Stimulated activated naive CD8-positive, alpha-beta T cell treated with anti-CD3 and anti-CD28 coated beads, Interleukin-15, Interleukin-2, amounts not matched to agents 100 ng/mL and 50 ng/mL, for 24 hours (primary cell): ENCODE data around the gene NETO2.

Experiments
- H3K27ac Mint-ChIP-seq: one replicate; pipeline ENCODE4 v1.8.0; 2021; ENCODE audit warnings: mild to moderate bottlenecking, mixed read lengths
- H3K27me3 Mint-ChIP-seq: one replicate; pipeline ENCODE4 v1.8.0; 2021; ENCODE audit warnings: mixed read lengths
- H3K36me3 Mint-ChIP-seq: one replicate; pipeline ENCODE4 v1.8.0; 2021; ENCODE audit warnings: low read depth, mixed read lengths
- H3K4me1 Mint-ChIP-seq: one replicate; pipeline ENCODE4 v1.8.0; 2021; ENCODE audit warnings: low read depth, mixed read lengths
- H3K4me3 Mint-ChIP-seq: one replicate; pipeline ENCODE4 v1.8.0; 2021; ENCODE audit warnings: mild to moderate bottlenecking, mixed read lengths
- H3K9me3 Mint-ChIP-seq: one replicate; pipeline ENCODE4 v1.8.0; 2021; ENCODE audit warnings: mixed read lengths

NETO2 gene

DNA sequence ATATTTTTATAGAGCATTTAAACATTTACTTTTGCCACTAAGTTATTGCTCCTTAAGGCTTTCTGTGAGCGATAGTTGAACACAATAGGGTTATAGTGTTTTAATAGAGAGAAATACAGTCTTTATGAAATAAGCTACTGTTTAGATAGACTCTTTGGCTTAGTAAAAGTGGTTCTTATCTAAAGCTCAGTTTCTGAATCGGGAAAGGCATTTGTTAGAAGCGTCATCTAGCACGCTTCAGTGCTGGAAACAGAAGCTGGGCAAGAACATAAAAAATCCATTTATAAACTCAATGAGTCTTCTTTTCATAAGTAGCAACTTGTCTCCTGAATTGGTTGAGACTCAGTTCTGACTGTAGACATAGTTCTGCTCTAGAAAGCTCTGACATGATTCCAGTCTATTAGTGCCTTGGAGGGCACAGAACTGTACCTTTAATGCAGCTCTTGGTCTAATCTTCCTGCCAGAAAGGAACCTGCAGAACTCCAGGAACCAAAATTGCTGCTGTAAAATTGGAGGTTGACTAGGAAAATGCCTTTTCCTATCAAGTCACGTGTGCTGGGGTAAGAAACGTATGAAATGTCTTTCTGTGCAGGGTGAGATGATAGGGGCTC, 114.9 kb downstream of the NETO2 start:
- Mint-ChIP-seq H3K27me3 (no peaks in the 10 kb centered on the region), H3K4me1 (no peaks in the 10 kb centered on the region), H3K36me3 (no peaks in the 10 kb centered on the region), H3K9me3 (no peaks in the 10 kb centered on the region), H3K4me3 (no peak overlapping the region), H3K27ac (no peak overlapping the region)
